Astrocyte of the cerebellum (primary cell): ENCODE data around the gene NELFCD.
"Not testable (repeated sequence)": the region's sequence is repeated elsewhere in the genome, so short reads cannot be mapped to it uniquely, and the experiment has no call there.

Experiments used
- DNase-seq: peaks from one replicate; pipeline ENCODE4 v3.0.0-alpha.2; 2011; ENCODE audit warnings: low read depth
- H3K4me3 ChIP-seq: 2 replicates; pipeline ENCODE4 v1.5.1; 2011; ENCODE audit warnings: mild to moderate bottlenecking, low read depth, low read length, moderate library complexity
- CTCF ChIP-seq: IDR thresholded peaks from 2 replicates; pipeline ENCODE4 v1.5.1; 2012; ENCODE audit warnings: low read length, low read depth, moderate library complexity, mild to moderate bottlenecking; ENCODE audit errors: missing control alignments
- in situ Hi-C: cut with HindIII; loops from 2 replicates; pipeline ENCODE4 v1.10.0; 2017; ENCODE audit warnings: low sequenced_read_pairs

NELFCD gene

GRCh38 chr20:58981628-58982364 is 740 bp downstream of the NELFCD start:
- H3K4me3 ChIP-seq, result peak overlapping the region; percentile 73
- DNase-seq, result no peak
- in situ Hi-C loops, result no loop called here
- no peak for TF ChIP-seq CTCF

GRCh38 chr20:58982406-58983114 is 1.5 kb downstream of the NELFCD start:
- peak overlapping the region; percentile 73 for H3K4me3 ChIP-seq
- in situ Hi-C loops, result no loop called here
- DNase-seq, result no peak
- no peak for TF ChIP-seq CTCF

- H3K4me3 ChIP-seq, DNase-seq, in situ Hi-C loops: not testable (repeated sequence)
These were observed 2.0 kb downstream of the NELFCD start for GRCh38 chr20:58983115-58983468.

GRCh38 chr20:58984691-58985090 is 3.6 kb downstream of the NELFCD start:
- no peak overlapping the region for H3K4me3 ChIP-seq
- in situ Hi-C loops, result no loop called here
- no peak for DNase-seq
- no peak for TF ChIP-seq CTCF

GRCh38 chr20:58985656-58986055 is 4.6 kb downstream of the NELFCD start:
- no peak overlapping the region for H3K4me3 ChIP-seq
- no peak for DNase-seq
- in situ Hi-C loops, result no loop called here
- TF ChIP-seq CTCF, result no peak

- H3K4me3 ChIP-seq, result no peak overlapping the region
- DNase-seq, result no peak
- no peak for TF ChIP-seq CTCF
- in situ Hi-C loops, result no loop called here
These were observed 5.4 kb downstream of the NELFCD start for GRCh38 chr20:58986286-58986967.
